ENCODE measurements around the gene POLR1A.
"Not testable (repeated sequence)": the region's sequence is repeated elsewhere in the genome, so short reads cannot be mapped to it uniquely, and the experiment has no call there.

Gene POLR1A

DNA sequence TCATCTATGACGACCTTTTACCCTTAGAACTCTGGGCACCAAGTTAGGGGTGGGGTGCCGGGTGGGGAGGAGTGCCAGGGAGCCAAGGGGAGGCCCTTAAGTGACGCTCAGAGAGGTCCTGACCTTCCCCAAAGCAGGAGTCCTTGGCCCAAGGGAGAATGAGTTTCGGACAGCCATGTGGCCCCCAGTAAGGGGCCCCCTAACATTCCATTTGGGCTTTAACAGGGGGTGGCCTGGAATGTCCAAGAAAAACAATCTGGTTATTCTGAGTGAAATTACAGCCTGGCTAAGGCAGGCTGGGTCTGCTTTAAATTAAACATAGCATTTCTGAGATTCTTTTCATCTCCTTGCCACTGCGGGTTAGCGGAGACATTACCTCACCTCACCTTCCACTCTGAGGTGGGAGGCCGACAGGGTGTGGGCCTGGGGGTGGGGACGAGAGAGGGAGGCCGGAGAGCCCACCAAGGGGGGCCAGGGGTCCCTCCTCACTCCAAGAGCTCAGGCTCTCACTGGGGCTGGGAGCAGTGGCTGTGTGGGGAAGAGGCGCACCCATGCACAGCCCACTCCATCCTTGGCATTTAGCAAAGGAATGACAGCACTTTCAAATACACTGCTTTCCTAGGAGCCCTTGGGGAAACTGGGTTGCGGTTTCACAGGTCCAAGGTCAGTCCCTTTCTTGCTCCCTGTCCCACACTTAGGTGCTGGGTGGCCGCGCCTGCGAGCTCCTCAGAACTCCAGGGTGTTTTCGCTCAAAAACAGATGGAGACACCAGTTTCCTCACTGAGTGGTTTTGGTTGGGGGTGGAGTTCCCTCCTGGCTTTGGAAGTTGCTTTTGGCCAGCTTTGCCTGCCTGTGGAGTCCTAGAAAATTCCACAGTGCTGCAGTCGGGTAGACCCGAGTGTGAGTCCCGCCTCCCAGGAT is 107.4 kb downstream of the POLR1A start:
- peak; percentile 79 for DNase-seq (ENCODE audit: low spot score)

- peak; percentile 39 for DNase-seq (ENCODE audit: low spot score)
Measured at GRCh38 chr2:85997017-85997970, 108.4 kb downstream of the POLR1A start.

DNA sequence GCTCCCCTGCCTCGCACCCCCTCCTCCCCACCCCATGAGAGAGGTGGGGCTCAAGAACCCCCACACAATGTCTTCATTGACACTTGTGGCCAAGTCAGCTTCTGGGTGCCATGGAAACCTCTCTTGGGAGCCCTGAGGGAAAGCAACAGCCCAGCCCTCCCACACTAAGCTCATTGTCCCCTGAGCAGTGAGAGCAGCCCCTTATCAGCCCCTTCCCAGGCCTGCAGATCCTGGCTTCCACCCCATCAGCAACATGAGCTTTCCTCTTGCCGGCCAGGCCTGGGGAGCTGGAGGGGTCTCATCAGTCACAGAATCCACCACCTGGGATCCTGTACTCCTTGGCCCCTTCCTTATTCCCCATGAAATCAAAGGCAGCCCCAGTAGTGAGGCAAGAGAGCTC is 109.1 kb downstream of the POLR1A start:
- no peak for DNase-seq (ENCODE audit: low spot score)

DNA sequence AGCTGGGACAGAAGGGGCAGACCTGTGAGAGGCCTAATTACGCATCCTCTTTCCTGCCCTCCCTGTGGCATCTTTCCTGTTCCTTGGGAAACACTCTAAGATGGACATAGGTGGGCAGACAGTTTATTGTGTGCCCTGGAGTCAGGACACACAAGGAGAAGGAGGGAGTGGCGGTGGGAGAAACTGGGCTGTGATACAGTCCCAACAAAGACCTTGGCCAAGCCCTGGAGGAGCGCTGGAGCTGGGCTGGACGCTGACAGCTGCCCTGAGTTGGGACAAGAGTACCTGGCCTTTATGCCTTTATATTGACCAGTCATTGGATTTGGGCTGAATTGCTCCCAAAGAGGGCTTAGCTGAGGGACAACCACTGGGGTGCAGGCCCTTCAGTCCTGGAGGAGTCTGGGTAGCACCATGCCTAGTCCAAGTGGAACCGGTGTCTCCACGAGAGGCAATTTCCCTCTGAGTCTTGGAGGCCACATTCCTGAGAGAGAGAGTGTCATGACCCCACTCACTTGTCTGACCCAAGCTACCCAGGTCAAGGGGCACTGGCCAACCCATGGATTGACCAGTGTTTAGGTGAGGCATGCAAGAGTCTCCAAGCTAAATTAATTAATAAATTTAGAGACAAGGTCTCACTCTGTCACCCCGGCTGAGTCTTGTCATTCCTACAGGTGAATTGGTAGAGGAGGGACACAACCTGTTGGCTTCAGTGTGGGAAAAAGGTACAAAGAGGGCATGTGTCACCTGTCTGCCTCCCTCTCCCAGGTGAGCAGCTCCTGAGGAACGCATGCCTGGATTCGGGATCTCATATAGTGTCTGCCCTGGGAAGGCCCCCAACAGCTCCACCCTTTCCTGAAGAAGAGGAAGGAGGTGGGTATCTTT is 109.8 kb downstream of the POLR1A start:
- no peak for DNase-seq (ENCODE audit: low spot score)

DNA sequence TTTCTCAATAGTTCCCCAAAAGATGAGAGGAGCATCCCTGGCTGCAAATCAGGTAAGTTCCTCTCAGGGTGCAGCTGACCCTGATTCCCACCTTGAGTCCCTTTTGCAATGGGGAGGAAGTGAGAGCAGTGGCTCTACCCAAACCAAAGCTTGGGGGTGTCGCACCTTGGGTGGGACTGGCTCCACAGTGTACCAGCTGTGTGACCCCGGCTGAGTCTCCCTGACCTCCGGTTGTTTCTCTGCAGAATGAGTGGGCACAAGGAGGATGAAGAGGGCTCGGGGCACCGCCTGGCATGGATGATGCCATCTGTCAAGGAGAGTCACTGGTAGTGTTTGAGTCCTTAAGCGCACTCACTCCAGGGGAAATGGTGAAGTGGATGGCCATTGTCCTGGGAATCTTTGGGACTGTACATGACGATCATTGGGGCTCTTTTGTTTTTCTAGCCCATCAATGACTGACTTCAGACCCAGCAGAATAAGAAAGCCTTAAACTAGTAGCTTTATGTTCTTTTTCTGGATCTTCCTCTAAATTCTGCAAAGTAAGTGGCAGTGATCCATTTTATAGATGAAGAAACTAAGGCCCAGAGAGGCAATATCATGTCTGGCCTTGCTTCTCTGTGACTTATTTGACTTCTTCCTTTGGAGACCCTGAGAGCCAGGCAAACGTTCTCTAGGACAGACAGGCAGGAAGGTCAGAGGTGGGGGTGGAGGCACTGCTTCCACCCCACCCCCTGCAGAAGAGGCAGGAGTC is 110.6 kb downstream of the POLR1A start:
- no peak for DNase-seq (ENCODE audit: low spot score)

GRCh38 chr2:85994421-85994777 is 111.3 kb downstream of the POLR1A start:
- no peak for DNase-seq (ENCODE audit: low spot score)

- DNase-seq (ENCODE audit: low spot score), result no peak
Measured at GRCh38 chr2:85992611-85993010, 113.1 kb downstream of the POLR1A start.

- not testable (repeated sequence) for DNase-seq (ENCODE audit: low spot score)
Measured at GRCh38 chr2:85992053-85992452, 113.6 kb downstream of the POLR1A start.

GRCh38 chr2:85990084-85990483 is 115.6 kb downstream of the POLR1A start:
- no peak for DNase-seq (ENCODE audit: low spot score)

- no peak for DNase-seq (ENCODE audit: low spot score)
Measured at GRCh38 chr2:85989288-85989865, 116.3 kb downstream of the POLR1A start.

- no peak for DNase-seq (ENCODE audit: low spot score)
Measured at GRCh38 chr2:85988914-85989270, 116.8 kb downstream of the POLR1A start.

DNA sequence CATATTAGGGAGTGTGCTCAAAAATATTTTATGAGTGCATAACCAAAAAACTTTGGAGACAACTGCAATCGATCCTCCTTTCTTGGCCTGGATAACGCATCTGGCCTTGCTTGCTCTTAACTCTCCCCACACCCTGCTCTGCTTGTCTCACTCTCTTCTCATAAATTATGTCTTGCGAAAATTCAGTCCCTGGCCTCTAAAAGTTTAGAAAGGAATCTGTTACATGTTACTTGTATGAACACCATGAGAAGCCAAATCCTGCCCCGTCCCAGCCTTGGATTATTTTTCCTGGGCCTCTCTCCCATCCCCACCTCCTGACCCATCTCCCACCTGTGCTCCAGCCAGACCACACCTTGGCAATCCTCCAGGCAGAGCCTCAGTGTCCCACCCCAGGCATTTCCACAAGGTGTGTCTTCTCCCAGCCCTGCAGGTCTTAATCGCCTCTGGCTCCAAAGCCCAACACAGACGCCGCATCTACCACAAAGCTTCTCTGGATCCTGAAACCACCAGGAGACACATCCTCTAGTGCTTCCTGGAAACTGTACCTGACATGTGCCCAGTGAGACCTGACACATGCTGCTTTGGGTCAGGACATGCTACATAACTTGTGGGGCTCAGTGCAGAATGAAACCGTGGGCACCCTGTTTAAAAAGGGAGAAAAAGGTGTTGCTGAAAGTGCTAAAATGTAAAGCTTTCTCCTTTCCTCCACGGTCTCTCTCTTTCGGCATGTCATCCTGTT is 117.3 kb downstream of the POLR1A start:
- DNase-seq (ENCODE audit: low spot score), result no peak

DNA sequence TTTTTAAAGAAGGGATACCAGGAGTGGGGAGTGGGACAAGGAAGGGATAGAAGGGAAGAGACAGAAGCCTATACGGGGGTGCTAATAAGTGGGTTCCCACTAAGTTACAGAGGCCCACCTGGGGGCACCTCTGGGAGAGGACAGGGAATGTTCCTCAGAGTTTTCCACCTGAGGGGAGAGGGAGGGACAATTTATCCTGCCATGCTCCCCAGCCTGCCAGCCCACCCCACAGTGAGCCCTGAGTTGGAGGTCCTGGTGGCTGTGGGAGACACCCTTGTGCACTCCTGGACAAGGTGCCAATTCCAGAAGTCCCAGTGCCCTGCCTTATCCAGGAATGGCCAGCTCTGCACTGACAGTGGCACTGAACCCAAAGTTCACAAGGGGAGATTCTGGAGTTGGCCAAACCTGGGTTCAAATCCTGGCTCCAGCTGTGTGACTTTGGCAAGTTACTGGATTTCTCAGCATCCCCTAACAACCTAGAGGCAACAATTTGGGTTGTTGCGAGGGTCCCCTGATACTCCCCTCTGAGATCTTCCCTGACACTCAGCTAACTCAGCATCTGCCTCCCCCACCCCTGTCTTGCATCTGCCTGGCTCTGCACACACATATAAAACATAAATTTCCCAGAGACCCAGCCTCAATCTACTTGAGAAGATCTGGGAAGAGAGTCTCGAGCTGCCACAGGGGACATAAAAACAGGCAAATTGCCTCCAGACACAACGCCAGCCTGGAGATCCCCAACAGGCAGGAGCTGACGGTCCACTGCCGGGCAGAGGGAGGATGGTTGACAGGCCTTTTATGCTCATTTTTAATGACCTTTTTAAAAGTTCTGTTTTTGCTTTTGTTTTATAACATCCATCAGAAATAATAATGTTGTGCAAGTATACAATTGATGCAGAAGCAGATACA is 118.2 kb downstream of the POLR1A start:
- no peak for DNase-seq (ENCODE audit: low spot score)

GRCh38 chr2:85986121-85986520 is 119.6 kb downstream of the POLR1A start:
- no peak for DNase-seq (ENCODE audit: low spot score)

DNA sequence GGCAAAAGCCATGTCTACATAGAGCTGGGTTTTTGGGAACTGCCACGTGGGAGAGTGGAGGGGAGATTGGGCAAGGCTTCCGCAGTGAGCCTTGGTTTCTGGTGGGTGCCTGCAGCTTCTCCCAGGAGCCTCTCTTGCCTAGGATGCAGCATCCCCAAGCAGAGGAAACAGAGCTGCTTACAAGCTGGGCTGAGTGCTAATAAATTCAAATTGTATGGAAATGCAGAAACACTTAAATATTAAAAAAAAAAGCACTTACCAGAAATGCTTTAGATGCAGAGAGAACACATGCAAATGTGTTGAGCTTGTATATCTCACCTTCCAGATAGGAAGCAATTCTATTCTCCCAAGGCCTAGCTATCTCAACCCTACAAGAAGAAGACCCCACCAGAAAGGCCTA is 120.9 kb downstream of the POLR1A start:
- DNase-seq (ENCODE audit: low spot score), result no peak

GRCh38 chr2:85983766-85984165 is 121.9 kb downstream of the POLR1A start:
- DNase-seq (ENCODE audit: low spot score), result no peak

DNA sequence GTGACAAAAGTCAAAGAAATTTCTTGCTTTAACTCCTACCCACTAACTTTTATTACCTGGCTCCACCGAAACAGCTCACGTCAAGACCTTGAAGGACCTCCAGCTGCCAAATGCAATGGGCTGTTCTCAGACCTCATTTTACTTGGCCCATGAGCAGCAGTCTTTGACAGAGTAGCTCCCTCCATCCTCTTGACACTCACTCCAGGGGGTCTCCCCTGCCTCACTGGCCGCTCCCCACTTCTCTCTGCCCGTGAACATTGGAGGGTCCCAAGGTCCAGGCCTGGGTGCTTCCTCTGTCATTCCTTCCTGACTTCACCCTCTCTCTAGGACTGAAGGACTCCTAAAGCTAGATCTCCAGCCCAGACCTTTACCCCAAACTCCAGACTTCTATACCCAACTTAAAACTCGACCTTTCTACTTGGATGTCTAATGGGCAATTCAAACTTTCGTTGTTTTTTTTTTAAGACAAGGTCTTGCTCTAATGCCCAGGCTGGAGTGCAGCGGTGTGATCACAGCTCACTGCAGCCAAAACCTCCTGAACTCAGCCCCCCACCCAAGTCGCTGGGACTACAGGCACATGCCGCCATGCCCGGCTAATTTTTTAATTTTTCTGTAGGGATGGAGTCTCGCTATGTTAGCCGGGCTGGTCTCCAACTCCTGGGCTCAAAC is 124.0 kb downstream of the POLR1A start:
- DNase-seq (ENCODE audit: low spot score), result no peak

All from hepatic stellate cell (primary cell).